ENCODE data around the gene COLQ. TPM values are rescaled to one million over a fixed set of nuclear protein-coding genes. Genes with fewer than 3 reads are reported as not detected.
"Not testable (repeated sequence)": the region's sequence is repeated elsewhere in the genome, so short reads cannot be mapped to it uniquely, and the experiment has no call there.

The COLQ gene
- total RNA-seq (2014; rRNA removed; shearing (Covaris generic)) = 0.27 TPM in 1 of 2 replicates, not detected in the other
- 0.07 and 0.09 TPM in 2 replicates for polyA plus RNA-seq (2015; cell fraction: cytosol; rRNA removed)
- polyA plus RNA-seq (2015; cell fraction: nucleus; rRNA removed) = 0.67 and 1.4 TPM in 2 replicates

DNA sequence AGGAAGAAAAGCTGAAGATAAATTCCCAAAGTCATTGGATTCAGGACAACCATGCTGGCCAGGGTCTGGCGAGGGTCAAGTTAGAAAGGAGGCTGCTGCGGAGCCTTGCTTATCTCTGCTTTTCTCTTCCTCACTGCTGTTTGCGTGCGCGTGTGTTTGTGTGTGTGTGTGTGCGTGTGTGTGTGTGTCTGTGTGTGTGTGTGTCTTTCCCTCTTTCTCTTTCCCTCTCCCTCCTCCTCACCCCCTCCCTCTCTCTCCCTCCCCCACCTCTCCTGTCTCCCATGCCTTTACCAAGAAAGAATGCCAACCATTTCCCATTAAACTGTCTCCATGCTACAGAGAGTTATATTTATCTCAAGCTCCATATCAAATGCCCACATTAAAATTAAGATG, at the start of gene COLQ:
Gene COLQ, minus strand, starts transcription at position 134 of the 393 bp plus-strand sequence. Its CDS starts 81 bp downstream, at position 53.
- no peak for DNase-seq (ENCODE audit: low read depth)

DNA sequence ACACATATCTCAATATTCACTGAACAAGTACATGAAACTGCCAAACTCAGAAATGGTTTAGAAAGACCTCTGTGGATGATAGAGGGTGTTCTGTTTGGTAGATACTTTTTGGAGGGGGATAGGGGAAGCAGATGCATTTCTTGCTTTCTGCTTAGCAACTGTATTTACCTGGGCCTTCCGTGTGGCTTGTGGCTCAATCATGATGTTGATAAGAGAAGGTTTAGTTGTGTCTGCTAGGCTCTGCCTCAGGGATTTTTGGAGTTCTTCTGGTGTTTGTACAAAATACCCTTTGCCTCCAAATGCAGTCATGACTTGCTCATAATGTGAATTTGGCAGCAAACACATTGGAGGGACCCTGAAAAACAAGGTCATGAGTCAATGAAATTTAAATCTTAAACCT, 41.7 kb upstream of the COLQ start:
- DNase-seq (ENCODE audit: low read depth) = no peak

GRCh38 chr3:15562560-15562959, 41.1 kb upstream of the COLQ start:
- DNase-seq (ENCODE audit: low read depth) = no peak

GRCh38 chr3:15558581-15558980, 37.1 kb upstream of the COLQ start:
- no peak for DNase-seq (ENCODE audit: low read depth)

- peak; percentile 82 for DNase-seq (ENCODE audit: low read depth)
Observed at GRCh38 chr3:15557511-15557946, 36.0 kb upstream of the COLQ start.

DNA sequence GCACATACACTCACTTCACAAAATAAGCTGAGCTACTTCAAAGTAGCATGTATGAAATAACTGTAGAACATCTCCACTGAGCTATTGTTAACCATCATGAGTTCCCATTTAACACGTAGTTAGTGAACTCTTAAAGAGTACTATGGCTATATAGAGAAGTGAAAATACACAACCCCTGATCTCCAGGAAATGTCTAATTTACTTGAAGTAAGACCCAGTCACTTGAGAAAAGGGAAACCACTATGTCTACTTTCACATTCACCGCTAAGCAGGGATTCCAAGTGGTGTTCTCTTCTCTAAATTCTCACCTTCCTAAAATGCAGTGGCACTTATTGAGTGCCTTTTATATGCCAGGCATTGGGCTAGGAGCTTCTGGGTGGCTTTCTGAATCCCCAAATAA, 35.0 kb upstream of the COLQ start:
- DNase-seq (ENCODE audit: low read depth) = no peak

DNA sequence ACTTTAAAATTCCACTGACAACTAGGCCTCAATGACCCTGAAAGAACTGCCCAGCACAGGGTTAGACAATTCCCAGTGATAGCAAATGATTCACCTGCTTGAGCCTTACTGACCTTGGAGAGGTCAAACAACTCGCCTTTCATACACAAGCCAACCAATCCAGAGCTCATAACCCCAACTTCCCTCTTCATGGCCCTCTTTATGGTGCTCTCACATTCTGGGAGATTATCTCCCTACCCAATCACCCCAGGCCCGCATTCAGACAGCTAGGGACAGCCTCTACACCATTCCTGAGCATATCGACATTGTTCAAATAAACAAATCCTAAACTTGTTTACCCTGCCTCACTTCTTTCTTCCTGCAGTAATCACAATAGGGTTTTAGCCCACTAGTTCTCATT, 32.2 kb upstream of the COLQ start:
- no peak for DNase-seq (ENCODE audit: low read depth)

DNA sequence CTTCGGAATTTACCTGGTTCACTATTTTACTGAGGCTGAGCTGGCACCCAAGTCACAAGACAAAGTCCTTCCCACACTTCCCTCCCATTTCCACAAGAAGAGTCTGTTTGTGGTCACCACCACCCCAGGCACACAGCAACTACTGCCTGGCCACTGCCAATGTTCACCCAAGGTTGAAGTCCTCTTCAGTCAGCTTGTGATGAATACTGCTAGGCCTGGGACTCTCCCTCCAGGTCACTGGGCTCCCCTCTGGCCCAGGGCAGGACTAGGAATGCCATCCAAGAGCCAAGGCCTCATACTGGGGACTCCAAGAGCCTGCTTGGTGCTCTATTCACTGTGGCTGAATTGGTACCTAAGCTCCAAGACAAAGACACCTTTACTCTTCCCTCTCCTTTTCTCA, 30.4 kb upstream of the COLQ start:
- DNase-seq (ENCODE audit: low read depth) = no peak

DNA sequence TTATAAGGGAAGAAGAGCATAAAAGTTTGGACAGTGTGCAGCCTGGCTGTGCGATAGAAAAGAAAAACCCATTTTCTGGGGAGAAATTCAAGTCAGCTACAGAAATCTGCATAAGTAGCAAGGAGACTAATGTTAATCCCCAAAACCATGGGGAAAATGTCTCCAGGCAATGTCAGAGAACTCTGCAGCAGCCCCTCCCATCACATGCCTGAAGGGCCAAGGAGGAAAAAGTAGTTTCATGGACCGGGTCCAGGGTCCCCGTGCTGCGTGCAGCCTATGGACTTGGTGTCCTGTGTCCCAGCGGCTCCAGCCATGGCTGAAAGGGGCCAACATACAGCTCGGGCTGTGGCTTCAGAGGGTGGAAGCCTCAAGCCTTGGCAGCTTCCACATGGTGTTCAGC, 28.3 kb upstream of the COLQ start:
- DNase-seq (ENCODE audit: low read depth) = no peak

DNA sequence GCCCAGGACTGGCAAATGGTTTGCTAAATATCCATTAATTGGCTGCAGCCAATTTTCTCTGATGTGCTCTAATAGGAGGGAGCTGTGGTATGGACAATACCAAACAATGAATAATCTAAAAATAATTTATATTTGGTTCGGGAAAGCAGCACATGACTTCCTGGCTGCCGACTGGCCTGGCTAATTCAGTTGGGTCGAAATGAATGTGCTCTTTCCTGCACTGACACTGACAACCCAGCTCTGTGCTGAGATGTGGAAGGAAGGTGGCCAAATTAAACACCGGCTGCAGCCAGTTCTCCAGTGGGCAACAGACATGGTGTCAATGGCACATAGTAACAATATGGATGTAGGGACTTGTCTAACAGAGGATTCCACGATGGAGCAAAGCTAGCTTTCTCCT, 21.1 kb upstream of the COLQ start:
- no peak for DNase-seq (ENCODE audit: low read depth)

DNA sequence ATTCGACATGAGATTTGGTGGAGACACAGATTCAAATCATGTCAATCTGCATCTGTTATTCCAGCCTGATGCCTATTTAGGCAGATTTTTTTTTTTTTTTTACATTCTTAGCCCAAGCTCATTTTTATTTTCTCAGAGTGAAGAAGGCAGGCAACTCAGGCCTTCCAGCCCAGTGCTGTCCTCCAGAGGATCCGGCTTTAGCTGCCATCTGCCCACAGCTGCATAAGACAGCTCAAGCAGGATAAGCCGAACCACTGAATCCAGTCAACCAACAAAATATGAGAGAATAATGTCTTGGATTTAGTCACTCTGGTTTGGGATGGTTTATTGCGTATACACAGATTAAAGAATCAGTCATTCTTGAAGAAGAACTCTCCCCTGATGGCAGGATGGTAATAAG, 19.9 kb upstream of the COLQ start:
- DNase-seq (ENCODE audit: low read depth) = no peak

DNA sequence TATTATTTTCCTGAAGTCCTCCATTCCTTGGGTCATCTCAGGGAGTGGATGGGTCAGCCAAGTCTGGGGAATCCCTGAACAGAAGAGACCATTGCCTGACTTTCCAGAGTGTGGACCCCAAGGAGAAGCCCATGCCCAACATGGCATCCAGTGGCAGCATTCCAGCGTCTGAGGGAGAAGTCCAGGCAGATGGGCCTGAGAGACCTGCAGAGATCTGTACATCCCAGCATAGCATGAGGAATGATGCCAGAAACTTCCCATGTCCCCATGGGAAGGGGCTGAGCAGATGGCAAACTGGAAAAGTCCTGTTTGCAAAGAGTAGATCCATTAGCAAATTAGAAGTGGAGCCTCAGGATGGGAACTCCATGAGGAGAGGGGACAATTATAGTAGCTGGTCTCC, 17.6 kb upstream of the COLQ start:
- DNase-seq (ENCODE audit: low read depth) = no peak

- DNase-seq (ENCODE audit: low read depth) = peak; percentile 15
Observed at GRCh38 chr3:15538345-15538744, 16.8 kb upstream of the COLQ start.

GRCh38 chr3:15536856-15537255, 15.3 kb upstream of the COLQ start:
- DNase-seq (ENCODE audit: low read depth) = no peak

GRCh38 chr3:15535732-15536131, 14.2 kb upstream of the COLQ start:
- no peak for DNase-seq (ENCODE audit: low read depth)

DNA sequence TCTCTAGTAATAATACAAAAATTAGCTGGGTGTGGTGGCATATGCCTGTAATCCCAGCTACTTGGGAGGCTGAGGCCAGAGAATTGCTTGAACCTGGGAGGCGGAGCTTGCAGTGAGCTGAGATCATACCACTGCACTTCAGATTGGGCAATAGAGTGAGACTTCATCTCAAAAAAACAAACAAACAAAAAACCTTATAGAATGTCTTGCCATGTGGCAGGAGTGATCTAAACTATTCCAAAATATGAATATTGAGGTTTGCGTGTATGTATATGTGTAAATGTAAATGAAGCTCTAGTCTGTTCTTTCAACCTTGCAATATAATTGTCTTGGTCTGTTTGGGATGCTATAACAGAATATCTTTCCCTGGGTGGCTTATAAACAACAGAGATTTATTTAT, 11.1 kb upstream of the COLQ start:
- not testable (repeated sequence) for DNase-seq (ENCODE audit: low read depth)

- DNase-seq (ENCODE audit: low read depth) = no peak
Observed at GRCh38 chr3:15531346-15531745, 9.8 kb upstream of the COLQ start.

- DNase-seq (ENCODE audit: low read depth) = no peak
Observed at GRCh38 chr3:15528854-15529537, 7.5 kb upstream of the COLQ start.

GRCh38 chr3:15527031-15527459, 5.5 kb upstream of the COLQ start:
- peak; percentile 25 for DNase-seq (ENCODE audit: low read depth)

DNA sequence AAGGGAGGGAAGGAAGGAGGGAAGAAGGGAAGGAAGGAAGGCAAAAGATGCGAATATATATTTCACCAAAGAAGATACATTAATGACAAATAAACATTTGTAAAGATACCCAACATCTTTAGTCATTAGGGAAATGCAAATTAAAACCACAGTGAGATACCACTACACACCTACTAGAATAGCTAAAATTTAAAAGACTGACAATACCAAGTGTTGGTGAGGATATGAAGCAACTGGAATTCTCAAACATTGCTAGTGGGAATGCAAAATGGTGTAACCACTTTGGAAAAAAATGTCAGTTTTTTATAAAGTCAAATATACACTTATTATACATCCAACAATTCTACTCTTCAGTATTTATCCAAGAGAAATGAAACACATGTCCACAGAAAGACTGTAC, 4.3 kb upstream of the COLQ start:
- DNase-seq (ENCODE audit: low read depth) = no peak

DNA sequence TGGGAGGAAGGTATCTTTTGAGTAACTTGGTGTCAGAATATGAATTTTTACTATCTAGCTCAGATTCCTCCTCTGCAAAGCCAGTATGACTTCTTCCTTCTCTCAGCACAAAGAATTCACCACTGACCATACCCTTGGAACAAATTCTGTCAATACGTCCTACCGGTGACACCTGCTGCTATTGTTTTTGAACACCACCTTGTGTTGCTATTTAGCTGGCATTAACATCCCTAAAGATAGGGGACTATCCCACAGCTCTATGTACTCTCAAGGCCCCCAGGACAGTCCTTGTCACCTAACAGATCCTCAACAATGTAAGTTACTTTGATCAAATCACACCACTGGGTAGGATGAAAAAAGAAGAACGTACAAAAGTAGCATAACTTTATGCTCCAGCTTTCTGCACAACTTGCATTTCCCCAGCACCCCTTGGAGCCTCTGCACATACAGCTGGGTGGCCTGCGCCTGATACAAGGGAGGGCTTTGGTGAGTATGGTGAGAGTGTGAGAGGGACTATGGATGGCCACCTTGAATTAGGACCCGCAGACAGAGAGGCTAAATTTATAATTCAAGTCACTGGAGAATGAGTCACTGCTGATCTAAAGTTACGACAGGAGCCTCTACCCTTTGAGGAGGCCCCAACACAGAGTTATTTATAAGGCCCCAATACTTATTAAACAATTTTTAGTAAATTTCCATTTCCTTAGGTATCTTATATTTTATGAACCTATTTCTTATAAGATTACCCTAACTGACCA, 2.3 kb upstream of the COLQ start:
- DNase-seq (ENCODE audit: low read depth) = no peak

DNA sequence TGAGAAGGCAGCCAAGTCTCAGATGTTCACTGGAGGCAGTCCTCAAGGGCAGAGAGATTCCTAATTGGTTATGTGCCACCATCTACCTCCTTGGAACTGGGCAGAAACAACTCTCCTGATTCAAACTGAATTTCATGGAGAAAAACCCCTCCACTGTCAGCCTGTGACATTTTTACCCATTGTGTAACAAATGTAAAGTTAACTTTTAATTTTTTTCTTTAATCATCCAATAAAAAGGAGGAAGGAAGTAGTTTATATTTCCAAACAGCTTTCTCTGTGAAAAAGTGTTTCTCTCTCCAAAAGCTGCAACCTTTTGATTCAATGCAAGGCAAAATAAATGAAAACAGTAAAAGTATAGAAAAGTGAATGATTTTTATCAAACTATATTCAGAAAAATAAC, 510 bp upstream of the COLQ start:
- DNase-seq (ENCODE audit: low read depth) = no peak
